Activated CD4-positive, alpha-beta T cell treated with anti-CD3 and anti-CD28 coated beads, Interleukin-2, amount 50 U/mL, for 1 hour (primary cell): ENCODE measurements around the gene NCOA7.

Source experiments
- DNase-seq: peaks from one replicate; pipeline ENCODE4 v3.0.0-alpha.2; 2020

NCOA7 gene

GRCh38 chr6:125790358-125791150 lies at the start of gene NCOA7:
Gene NCOA7 (plus strand): TSS chr6:125790960. CDS start chr6:125815355, 24,395 bp downstream.
- peak; percentile 75 for DNase-seq

- DNase-seq, result no peak
Observed at GRCh38 chr6:125741336-125741735, 49.4 kb upstream of the NCOA7 start.

- no peak for DNase-seq
Observed at GRCh38 chr6:125742024-125742423, 48.7 kb upstream of the NCOA7 start.

- DNase-seq, result no peak
Observed at GRCh38 chr6:125742464-125743120, 48.2 kb upstream of the NCOA7 start.

- no peak for DNase-seq
Observed at GRCh38 chr6:125743604-125744003, 47.2 kb upstream of the NCOA7 start.

GRCh38 chr6:125745281-125746018 lies 45.3 kb upstream of the NCOA7 start:
- DNase-seq, result no peak

- DNase-seq, result no peak
Observed at GRCh38 chr6:125746019-125746414, 44.7 kb upstream of the NCOA7 start.

GRCh38 chr6:125746731-125747588 lies 43.8 kb upstream of the NCOA7 start:
- peak; percentile 58 for DNase-seq

GRCh38 chr6:125747589-125748405 lies 43.0 kb upstream of the NCOA7 start:
- peak; percentile 36 for DNase-seq

GRCh38 chr6:125748406-125749172 lies 42.2 kb upstream of the NCOA7 start:
- no peak for DNase-seq

GRCh38 chr6:125749173-125749864 lies 41.4 kb upstream of the NCOA7 start, which contains the start of gene HEY2:
Gene HEY2 (plus strand): TSS chr6:125749632. CDS start chr6:125749777, 145 bp downstream.
- peak; percentile 76 for DNase-seq

- peak; percentile 2 for DNase-seq
Observed at GRCh38 chr6:125749865-125750691, 40.7 kb upstream of the NCOA7 start.

- DNase-seq, result no peak
Observed at GRCh38 chr6:125750692-125751333, 39.9 kb upstream of the NCOA7 start.

- DNase-seq, result no peak
Observed at GRCh38 chr6:125751334-125751916, 39.3 kb upstream of the NCOA7 start.

GRCh38 chr6:125752773-125753172 lies 38.0 kb upstream of the NCOA7 start:
- no peak for DNase-seq

GRCh38 chr6:125753218-125753936 lies 37.4 kb upstream of the NCOA7 start:
- DNase-seq, result no peak

- no peak for DNase-seq
Observed at GRCh38 chr6:125753937-125754259, 36.9 kb upstream of the NCOA7 start.

- no peak for DNase-seq
Observed at GRCh38 chr6:125754566-125754965, 36.2 kb upstream of the NCOA7 start.
